IMR-90 (cell line): ENCODE data around the gene GSK3B. TPM values are rescaled to one million over a fixed set of nuclear protein-coding genes. Genes with fewer than 3 reads are reported as not detected.
A peak's percentile ranks its signal among the peaks of the same experiment; 100 is the strongest.

Source experiments
- ATAC-seq: fragments of 200-7000 bp; cut with Tn5 transposase; 2 replicates; pipeline ENCODE4 v1.9.1; 2020; ENCODE audit warnings: low read depth, mild to moderate bottlenecking, moderate library complexity
- BruUV-seq: library from RNA; stranded (reverse); fragments of 400-500 nt; replicated peaks from 2 replicates; lab custom pipeline; 2021; lab: Mats Ljungman, UMichigan
- CTCF ChIA-PET: fragments of 300-600 bp; formaldehyde crosslinking; extraction: SDS; loops from one replicate; lab custom pipeline; 2021; ENCODE audit warnings: antibody characterized with exemption; lab: Yijun Ruan, JAX
- POLR2A ChIA-PET: fragments of 300-600 bp; sonication (Branson Sonifier 250); formaldehyde crosslinking; loops from one replicate; lab custom pipeline; 2022; ENCODE audit warnings: antibody characterized with exemption; ENCODE audit not compliant: unreplicated experiment; lab: Charles Lee
- DNase-seq: peaks from one replicate; pipeline ENCODE4 v3.0.0; 2013
- H2AFZ ChIP-seq: replicated peaks from 2 replicates; pipeline ENCODE3; 2013; ENCODE audit warnings: low read length, mild to moderate bottlenecking; ENCODE audit not compliant: poor library complexity
- H2AK5ac ChIP-seq: 2 replicates; pipeline ENCODE4 v1.6.1; 2013; ENCODE audit warnings: low read depth, low read length, inconsistent platforms
- H2AK9ac ChIP-seq: replicated peaks from 2 replicates; pipeline ENCODE3; 2013; ENCODE audit warnings: mild to moderate bottlenecking, low read depth, low read length, moderate library complexity; ENCODE audit not compliant: poor library complexity
- H2BK120ac ChIP-seq: 2 replicates; pipeline ENCODE4 v1.6.1; 2013; ENCODE audit warnings: low read depth, low read length, inconsistent platforms
- H2BK15ac ChIP-seq: 3 replicates; pipeline ENCODE4 v1.6.1; 2013; ENCODE audit warnings: low read depth, low read length, inconsistent platforms
- H2BK20ac ChIP-seq: 2 replicates; pipeline ENCODE4 v1.6.1; 2013; ENCODE audit warnings: low read depth, mild to moderate bottlenecking, inconsistent platforms, low read length, moderate library complexity
- H2BK5ac ChIP-seq: 2 replicates; pipeline ENCODE4 v1.6.1; 2013; ENCODE audit warnings: mild to moderate bottlenecking, low read depth, low read length, inconsistent platforms; ENCODE audit not compliant: poor library complexity, severe bottlenecking
- H3K14ac ChIP-seq: replicated peaks from 2 replicates; pipeline ENCODE4 v1.6.1; 2013; ENCODE audit warnings: low read depth, low read length, inconsistent platforms
- H3K18ac ChIP-seq: 2 replicates; pipeline ENCODE4 v1.6.1; 2013; ENCODE audit warnings: low read depth, low read length, control low read depth
- H3K23ac ChIP-seq: 2 replicates; pipeline ENCODE4 v1.6.1; 2013; ENCODE audit warnings: low read depth, low read length, inconsistent platforms
- H3K27ac ChIP-seq: 2 replicates; pipeline ENCODE4 v1.5.1; 2013; ENCODE audit warnings: mild to moderate bottlenecking, control low read depth, low read length; ENCODE audit not compliant: insufficient read depth
- H3K27me3 ChIP-seq: 2 replicates; pipeline ENCODE4 v1.6.1; 2013; ENCODE audit warnings: low read length; ENCODE audit not compliant: control insufficient read depth, insufficient read depth
- H3K36me3 ChIP-seq: 2 replicates; pipeline ENCODE4 v1.6.1; 2013; ENCODE audit warnings: low read length, mixed read lengths; ENCODE audit not compliant: control insufficient read depth, insufficient read depth
- H3K4ac ChIP-seq: 2 replicates; pipeline ENCODE4 v1.6.1; 2013; ENCODE audit warnings: low read depth, low read length, inconsistent platforms
- H3K4me1 ChIP-seq: 2 replicates; pipeline ENCODE4 v1.6.1; 2013; ENCODE audit warnings: low read length, mixed read lengths; ENCODE audit not compliant: control insufficient read depth, insufficient read depth
- H3K4me2 ChIP-seq: 2 replicates; pipeline ENCODE4 v1.6.1; 2013; ENCODE audit warnings: low read depth, mild to moderate bottlenecking, control low read depth, low read length, moderate library complexity
- H3K4me3 ChIP-seq: 2 replicates; pipeline ENCODE4 v1.5.1; 2013; ENCODE audit warnings: low read depth, mild to moderate bottlenecking, control low read depth, low read length, moderate library complexity; ENCODE audit not compliant: insufficient read depth
- H3K56ac ChIP-seq: 2 replicates; pipeline ENCODE4 v1.6.1; 2013; ENCODE audit warnings: low read length, inconsistent platforms; ENCODE audit not compliant: insufficient read depth; ENCODE audit errors: extremely low read depth
- H3K79me1 ChIP-seq, 2 experiments: 2 replicates each; pipeline ENCODE4 v1.6.1; 2013; ENCODE audit warnings: low read length in 2 of 2, inconsistent platforms in 1 of 2, low read depth in 1 of 2
- H3K9ac ChIP-seq: 2 replicates; pipeline ENCODE4 v1.6.1; 2013; ENCODE audit warnings: low read depth, low read length, control low read depth
- H3K9me1 ChIP-seq: 2 replicates; pipeline ENCODE4 v1.6.1; 2013; ENCODE audit warnings: low read length, inconsistent platforms; ENCODE audit not compliant: insufficient read depth
- H3K9me3 ChIP-seq: 2 replicates; pipeline ENCODE4 v1.6.1; 2013; ENCODE audit warnings: low read length; ENCODE audit not compliant: control insufficient read depth, insufficient read depth
- H4K20me1 ChIP-seq: 2 replicates; pipeline ENCODE4 v1.6.1; 2013; ENCODE audit warnings: low read length, inconsistent platforms; ENCODE audit not compliant: insufficient read depth
- H4K5ac ChIP-seq: 2 replicates; pipeline ENCODE4 v1.6.1; 2013; ENCODE audit warnings: mild to moderate bottlenecking, low read depth, low read length, control low read depth
- H4K8ac ChIP-seq, 2 experiments: 2 replicates each; pipeline ENCODE4 v1.6.1; 2013; ENCODE audit warnings: low read depth in 2 of 2, low read length in 2 of 2, control low read depth in 1 of 2, inconsistent platforms in 1 of 2
- H4K91ac ChIP-seq: 2 replicates; pipeline ENCODE4 v1.6.1; 2013; ENCODE audit warnings: low read depth, low read length, inconsistent platforms; ENCODE audit not compliant: insufficient read depth
- BHLHE40 ChIP-seq: fragments of 150-350 bp; IDR thresholded peaks from 2 replicates; pipeline ENCODE4 v1.6.1; 2016; ENCODE audit warnings: mild to moderate bottlenecking, low read depth, low read length
- CHD1 ChIP-seq: IDR thresholded peaks from 2 replicates; pipeline ENCODE4 v1.6.1; 2012; ENCODE audit warnings: low read depth, low read length, improper control_type of control experiment
- FOS ChIP-seq: fragments of 150-350 bp; IDR thresholded peaks from 2 replicates; pipeline ENCODE4 v1.6.1; 2016; ENCODE audit warnings: low read depth, low read length
- MAFK ChIP-seq: IDR thresholded peaks from 2 replicates; pipeline ENCODE4 v1.6.1; 2012; ENCODE audit warnings: low read depth, low read length, improper control_type of control experiment
- MAZ ChIP-seq: IDR thresholded peaks from 2 replicates; pipeline ENCODE4 v1.6.1; 2012; ENCODE audit warnings: low read depth, mild to moderate bottlenecking, low read length, improper control_type of control experiment, moderate library complexity, borderline replicate concordance
- MXI1 ChIP-seq: IDR thresholded peaks from 2 replicates; pipeline ENCODE4 v1.6.1; 2012; ENCODE audit warnings: low read depth, mild to moderate bottlenecking, low read length, moderate library complexity, borderline replicate concordance
- NFE2L2 ChIP-seq: fragments of 150-350 bp; IDR thresholded peaks from 2 replicates; pipeline ENCODE4 v1.6.1; 2016; ENCODE audit warnings: low read depth, mild to moderate bottlenecking, low read length
- RCOR1 ChIP-seq: IDR thresholded peaks from 2 replicates; pipeline ENCODE4 v1.6.1; 2012; ENCODE audit warnings: mild to moderate bottlenecking, low read length, improper control_type of control experiment; ENCODE audit not compliant: insufficient replicate concordance
- RFX5 ChIP-seq: IDR thresholded peaks from 2 replicates; pipeline ENCODE4 v1.8.0; 2012; ENCODE audit warnings: low read depth, mild to moderate bottlenecking, low read length, moderate library complexity
- SMC3 ChIP-seq: fragments of 150-350 bp; IDR thresholded peaks from 2 replicates; pipeline ENCODE4 v1.6.1; 2016; ENCODE audit warnings: low read depth, mild to moderate bottlenecking, antibody characterized with exemption, low read length, moderate library complexity
- WGBS, 2 experiments: methylation state at CpG; one replicate each; pipeline versions ENCODE4 v1.1.5 to v1.1.7; 2013; ENCODE audit warnings: missing lambda C conversion rate in 2 of 2; ENCODE audit not compliant: insufficient read length in 1 of 2; ENCODE audit errors: extremely low coverage in 2 of 2; 5-methylcytosine and 5-hydroxymethylcytosine counted together
- dilution Hi-C: fragments of 300-500 bp; cut with HindIII; formaldehyde crosslinking; loops from one replicate; pipeline ENCODE4 v1.14.3; 2018; ENCODE audit warnings: low sequenced_read_pairs; ENCODE audit not compliant: unreplicated experiment
- in situ Hi-C: fragments of 300-500 bp; cut with MboI; formaldehyde crosslinking; loops from 3 replicates; pipeline ENCODE4 v1.14.3; 2019; ENCODE audit warnings: low sequenced_read_pairs, inconsistent platforms, mixed read lengths
- intact Hi-C: fragments of 100-400 bp; cut with micrococcal nuclease; formaldehyde crosslinking; loops from 2 replicates; pipeline ENCODE4 v1.10.0; 2022
- polyA plus RNA-seq, 3 experiments: library from polyadenylated mRNA; depleted of rRNA; stranded (reverse); fragments of >200 nt; gene quantifications; 2 replicates each; pipeline ENCODE4 v1.2.3, GENCODE V29; 2012; ENCODE audit warnings: low replicate concordance in 1 of 3
- total RNA-seq: library from RNA; depleted of rRNA; stranded (reverse); fragments of >200 nt; gene quantifications from 2 replicates; pipeline ENCODE4 v1.2.3, GENCODE V29; 2012
- TF ChIP-seq, protein P1 (sequence below): conservative IDR thresholded peaks from 2 replicates; pipeline ENCODE4 v1.5.1; 2012; ENCODE audit warnings: mild to moderate bottlenecking, low read depth, low read length, improper control_type of control experiment
- TF ChIP-seq, protein P2 (sequence below): fragments of 150-350 bp; IDR thresholded peaks from 2 replicates; pipeline ENCODE4 v1.6.1; 2016; ENCODE audit warnings: low read depth, mild to moderate bottlenecking, low read length, moderate library complexity, borderline replicate concordance

Gene GSK3B
- total and polyA plus RNA-seq, 2 of the 4 experiments (the other 2 are of a cell fraction), result 19.2 to 33.2 TPM

DNA sequence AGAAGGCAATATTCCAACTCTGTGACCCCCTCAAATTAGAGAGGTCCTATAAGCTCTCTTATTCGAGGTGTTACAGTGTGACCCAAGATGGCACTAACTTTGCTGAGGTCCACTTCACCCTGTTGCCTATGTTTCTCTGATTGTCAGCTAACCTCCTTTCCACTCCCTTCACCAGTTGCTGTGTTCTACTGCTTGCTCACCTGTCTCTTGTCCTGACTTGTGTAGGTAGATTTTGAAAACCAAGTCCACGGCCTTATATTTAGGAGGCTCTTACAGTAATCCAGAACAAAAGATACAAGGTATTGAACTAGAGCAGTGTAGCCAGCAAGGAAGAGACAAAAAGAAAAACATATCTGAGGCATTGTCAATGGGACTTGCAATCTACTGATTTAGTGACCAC lies 20.1 kb upstream of the GSK3B start:
- TF ChIP-seq, protein P1, sequence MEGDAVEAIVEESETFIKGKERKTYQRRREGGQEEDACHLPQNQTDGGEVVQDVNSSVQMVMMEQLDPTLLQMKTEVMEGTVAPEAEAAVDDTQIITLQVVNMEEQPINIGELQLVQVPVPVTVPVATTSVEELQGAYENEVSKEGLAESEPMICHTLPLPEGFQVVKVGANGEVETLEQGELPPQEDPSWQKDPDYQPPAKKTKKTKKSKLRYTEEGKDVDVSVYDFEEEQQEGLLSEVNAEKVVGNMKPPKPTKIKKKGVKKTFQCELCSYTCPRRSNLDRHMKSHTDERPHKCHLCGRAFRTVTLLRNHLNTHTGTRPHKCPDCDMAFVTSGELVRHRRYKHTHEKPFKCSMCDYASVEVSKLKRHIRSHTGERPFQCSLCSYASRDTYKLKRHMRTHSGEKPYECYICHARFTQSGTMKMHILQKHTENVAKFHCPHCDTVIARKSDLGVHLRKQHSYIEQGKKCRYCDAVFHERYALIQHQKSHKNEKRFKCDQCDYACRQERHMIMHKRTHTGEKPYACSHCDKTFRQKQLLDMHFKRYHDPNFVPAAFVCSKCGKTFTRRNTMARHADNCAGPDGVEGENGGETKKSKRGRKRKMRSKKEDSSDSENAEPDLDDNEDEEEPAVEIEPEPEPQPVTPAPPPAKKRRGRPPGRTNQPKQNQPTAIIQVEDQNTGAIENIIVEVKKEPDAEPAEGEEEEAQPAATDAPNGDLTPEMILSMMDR, result no peak
- TF ChIP-seq BHLHE40 (no peak), SMC3 (no peak), NFE2L2 (no peak), FOS (no peak), MAZ (no peak), MAFK (no peak), RCOR1 (no peak), RFX5 (no peak), CHD1 (no peak), MXI1 (no peak)
- TF ChIP-seq, protein P2, sequence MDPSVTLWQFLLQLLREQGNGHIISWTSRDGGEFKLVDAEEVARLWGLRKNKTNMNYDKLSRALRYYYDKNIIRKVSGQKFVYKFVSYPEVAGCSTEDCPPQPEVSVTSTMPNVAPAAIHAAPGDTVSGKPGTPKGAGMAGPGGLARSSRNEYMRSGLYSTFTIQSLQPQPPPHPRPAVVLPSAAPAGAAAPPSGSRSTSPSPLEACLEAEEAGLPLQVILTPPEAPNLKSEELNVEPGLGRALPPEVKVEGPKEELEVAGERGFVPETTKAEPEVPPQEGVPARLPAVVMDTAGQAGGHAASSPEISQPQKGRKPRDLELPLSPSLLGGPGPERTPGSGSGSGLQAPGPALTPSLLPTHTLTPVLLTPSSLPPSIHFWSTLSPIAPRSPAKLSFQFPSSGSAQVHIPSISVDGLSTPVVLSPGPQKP, result no peak
- H4K20me1 ChIP-seq, result no peaks in the 10 kb centered on the region
- POLR2A ChIA-PET, result no interaction called here

More for the DNA sequence above, 20.1 kb upstream of the GSK3B start:
- peak overlapping the region; percentile 30; the same call in 1 of the 2 replicates for H2BK120ac ChIP-seq
- H2AK9ac ChIP-seq, result no peak overlapping the region
- no peak overlapping the region for H3K9ac ChIP-seq
- in situ Hi-C loops (no loop called here), intact Hi-C loops (no loop called here), dilution Hi-C loops (no loop called here)
- CTCF ChIA-PET, result interaction anchor here (0.6 kb wide), 3 partner anchors 12 to 37 kb away, joined by 3 to 4 read pairs (median 4); no protein-coding TSS in a partner anchor
- no peak overlapping the region for H3K56ac ChIP-seq
- no peak overlapping the region for H2BK5ac ChIP-seq
- 0 out of 2 replicates have a peak overlapping the region, but pooled peaks have one; percentile 49 for H3K14ac ChIP-seq
- ATAC-seq, result no peak
- peak overlapping the region; percentile 64 for H3K18ac ChIP-seq
- H4K5ac ChIP-seq, result no peak overlapping the region
- H3K4me1 ChIP-seq, result peaks cover 12% of the 10 kb centered on the region
- H3K36me3 ChIP-seq, result no peaks in the 10 kb centered on the region
- no peak overlapping the region for H3K27ac ChIP-seq
- H3K9me3 ChIP-seq, result no peaks in the 10 kb centered on the region
- no peak overlapping the region for H2AFZ ChIP-seq
- H3K4me3 ChIP-seq, result no peak overlapping the region
- H4K8ac ChIP-seq, result no peak overlapping the region
- H3K4ac ChIP-seq, result peak overlapping the region; percentile 33; the same call in 1 of the 2 replicates
- peaks cover 3% of the 10 kb centered on the region for H3K9me1 ChIP-seq
- no peaks in the 10 kb centered on the region for H3K79me1 ChIP-seq
- BruUV-seq, result no TSS peak
- no peak for DNase-seq
- H3K4me2 ChIP-seq, result no peak overlapping the region
- WGBS, 2 experiments, result 86% methylated on average over 1 of the region's 2 CpGs; no CpG with 5 or more reads in 1 of the 2 experiments
- peak overlapping the region; percentile 72 for H2AK5ac ChIP-seq
- H2BK20ac ChIP-seq, result peak overlapping the region; percentile 48
- H2BK15ac ChIP-seq, result peak overlapping the region; percentile 73
- no peaks in the 10 kb centered on the region for H3K27me3 ChIP-seq
- H4K91ac ChIP-seq, result peak overlapping the region; percentile 14; the same call in 1 of the 2 replicates
- no peak overlapping the region for H3K23ac ChIP-seq
